ENCODE results near the gene RIPK3. TPM values are rescaled to one million over a fixed set of nuclear protein-coding genes. Genes with fewer than 3 reads are reported as not detected.
"Not testable (repeated sequence)": the region's sequence is repeated elsewhere in the genome, so short reads cannot be mapped to it uniquely, and the experiment has no call there.

RIPK3 gene
- total RNA-seq, 4 donors from 2014 or later, result 6.3 to 18.0 (median 7.2) TPM

- H3K4me3 ChIP-seq (ENCODE audit: low read depth, poor library complexity, severe bottlenecking), result no peak overlapping the region
- TF ChIP-seq POLR2A (IDR thresholded peaks at IDR 0.05) (no peak), CTCF (IDR thresholded peaks at IDR 0.05) (no peak)
- no peak for DNase-seq (ENCODE audit: low spot score in 2 of 2)
- intact Hi-C loops (cut with DNase I; ENCODE audit: low total_unique reads), result no loop called here
- WGBS, 2 donors, result 94 to 96% methylated on average over 7 to 9 of the region's 10 CpGs
These were observed 8.7 kb downstream of the RIPK3 start for GRCh38 chr14:24330973-24331674.

GRCh38 chr14:24329736-24330135 is 10.1 kb downstream of the RIPK3 start:
- 72 to 88% methylated on average over 9 of the region's 9 CpGs for WGBS, 2 donors
- no peak overlapping the region for H3K4me3 ChIP-seq (ENCODE audit: low read depth, poor library complexity, severe bottlenecking)
- no peak for TF ChIP-seq CTCF (IDR thresholded peaks at IDR 0.05)
- intact Hi-C loops (cut with DNase I; ENCODE audit: low total_unique reads), result no loop called here
- peak in 1 of 2 donors; percentile 93 for DNase-seq (ENCODE audit: low spot score in 2 of 2)

- no peak for TF ChIP-seq POLR2A (IDR thresholded peaks at IDR 0.05)
- no peak for TF ChIP-seq CTCF (IDR thresholded peaks at IDR 0.05)
- H3K4me3 ChIP-seq (ENCODE audit: low read depth, poor library complexity, severe bottlenecking), result no peak overlapping the region
- 90 to 93% methylated on average over 11 to 12 of the region's 12 CpGs for WGBS, 2 donors
- intact Hi-C loops (cut with DNase I; ENCODE audit: low total_unique reads), result no loop called here
- no peak for DNase-seq (ENCODE audit: low spot score in 2 of 2)
These were observed 10.6 kb downstream of the RIPK3 start for GRCh38 chr14:24329073-24329663.

- H3K4me3 ChIP-seq (ENCODE audit: low read depth, poor library complexity, severe bottlenecking); intact Hi-C loops (cut with DNase I; ENCODE audit: low total_unique reads): not testable (repeated sequence)
- DNase-seq (ENCODE audit: low spot score in 2 of 2), result peak in 1 of 2 donors; percentile 92
- 7 to 9% methylated on average over 9 of the region's 9 CpGs for WGBS, 2 donors
These were observed 11.9 kb downstream of the RIPK3 start for GRCh38 chr14:24327914-24328313.

GRCh38 chr14:24327303-24327702 is 12.5 kb downstream of the RIPK3 start:
- intact Hi-C loops (cut with DNase I; ENCODE audit: low total_unique reads), result no loop called here
- TF ChIP-seq CTCF (IDR thresholded peaks at IDR 0.05) (no peak), POLR2A (IDR thresholded peaks at IDR 0.05) (no peak)
- no peak overlapping the region for H3K4me3 ChIP-seq (ENCODE audit: low read depth, poor library complexity, severe bottlenecking)
- 89 to 100% methylated on average over 2 of the region's 2 CpGs for WGBS, 2 donors
- DNase-seq (ENCODE audit: low spot score in 2 of 2), result no peak

- no peak for DNase-seq (ENCODE audit: low spot score in 2 of 2)
- no peak for TF ChIP-seq CTCF (IDR thresholded peaks at IDR 0.05)
- TF ChIP-seq POLR2A (IDR thresholded peaks at IDR 0.05), result no peak
- H3K4me3 ChIP-seq (ENCODE audit: low read depth, poor library complexity, severe bottlenecking), result no peak overlapping the region
- 85% methylated on average over 9 of the region's 9 CpGs for WGBS, 2 donors
- intact Hi-C loops (cut with DNase I; ENCODE audit: low total_unique reads), result no loop called here
These were observed 13.8 kb downstream of the RIPK3 start for GRCh38 chr14:24325963-24326362.

Measured in lower leg skin (tissue), 4 donors.